Measurements from ENCODE around the gene PTCH2. TPM values are rescaled to one million over a fixed set of nuclear protein-coding genes. Genes with fewer than 3 reads are reported as not detected.

Gene PTCH2
- total RNA-seq, 1 experiment from 2014 or later, result 0.74 TPM

- Histone ChIP-seq H3K9me3 (ENCODE audit: control insufficient read depth, insufficient read depth, low read depth, low read length) (no peaks in the 10 kb centered on the region), H3K27me3 (ENCODE audit: control insufficient read depth, insufficient read depth, low read length) (no peaks in the 10 kb centered on the region), H3K27ac (ENCODE audit: low read length) (no peak overlapping the region), H3K4me3 (ENCODE audit: low read depth in 2 of 2, low read length in 2 of 2) (no peak overlapping the region), H3K36me3 (ENCODE audit: control insufficient read depth, insufficient read depth, low read length) (no peaks in the 10 kb centered on the region), H3K4me1 (ENCODE audit: control insufficient read depth, insufficient read depth, low read length) (no peaks in the 10 kb centered on the region)
- in situ Hi-C loops (cut with HindIII; ENCODE audit: low pct_unique_long_range_greater_than_20kb, low sequenced_read_pairs) (no loop called here), intact Hi-C loops (cut with micrococcal nuclease; ENCODE audit: unreplicated experiment) (loop anchor here (10.0 kb wide), 1 partner anchor 473 kb away; no protein-coding TSS in a partner anchor)
- ChIA-PET POLR2A (no interaction called here), CTCF (no interaction called here)
- no peak for DNase-seq (ENCODE audit: low read depth, low spot score)
- BruUV-seq (replicated peaks), result no TSS peak
- no peak for ATAC-seq
- TF ChIP-seq SIN3A (IDR thresholded peaks at IDR 0.05; ENCODE audit: borderline replicate concordance, insufficient read depth, low read depth, low read length) (no peak), CTCF (IDR thresholded peaks at IDR 0.05) (no peak), POLR2AphosphoS5 (IDR thresholded peaks at IDR 0.05; ENCODE audit: low read depth, low read length) (no peak)
Measured at GRCh38 chr1:44832056-44832705, 10.9 kb downstream of the PTCH2 start.

- no peak overlapping the region for H3K27ac ChIP-seq (ENCODE audit: low read length)
- intact Hi-C loops (cut with micrococcal nuclease; ENCODE audit: unreplicated experiment), result loop anchor here (10.0 kb wide), 1 partner anchor 473 kb away; no protein-coding TSS in a partner anchor
- BruUV-seq (replicated peaks), result no TSS peak
- TF ChIP-seq CTCF (IDR thresholded peaks at IDR 0.05), result no peak
- CTCF ChIA-PET, result no interaction called here
- H3K36me3 ChIP-seq (ENCODE audit: control insufficient read depth, insufficient read depth, low read length), result no peaks in the 10 kb centered on the region
- in situ Hi-C loops (cut with HindIII; ENCODE audit: low pct_unique_long_range_greater_than_20kb, low sequenced_read_pairs), result no loop called here
- DNase-seq (ENCODE audit: low read depth, low spot score) (no peak), ATAC-seq (no peak)
- H3K4me1 ChIP-seq (ENCODE audit: control insufficient read depth, insufficient read depth, low read length), result no peaks in the 10 kb centered on the region
- H3K4me3 ChIP-seq (ENCODE audit: low read depth in 2 of 2, low read length in 2 of 2), result no peak overlapping the region
- POLR2A ChIA-PET, result no interaction called here
- H3K9me3 ChIP-seq (ENCODE audit: control insufficient read depth, insufficient read depth, low read depth, low read length), result no peaks in the 10 kb centered on the region
- no peaks in the 10 kb centered on the region for H3K27me3 ChIP-seq (ENCODE audit: control insufficient read depth, insufficient read depth, low read length)
Measured at GRCh38 chr1:44831516-44831915, 11.5 kb downstream of the PTCH2 start.

- no peaks in the 10 kb centered on the region for H3K9me3 ChIP-seq (ENCODE audit: control insufficient read depth, insufficient read depth, low read depth, low read length)
- no peaks in the 10 kb centered on the region for H3K27me3 ChIP-seq (ENCODE audit: control insufficient read depth, insufficient read depth, low read length)
- intact Hi-C loops (cut with micrococcal nuclease; ENCODE audit: unreplicated experiment), result loop anchor here (10.0 kb wide), 1 partner anchor 474 kb away; no protein-coding TSS in a partner anchor
- TF ChIP-seq SIN3A (IDR thresholded peaks at IDR 0.05; ENCODE audit: borderline replicate concordance, insufficient read depth, low read depth, low read length) (no peak), REST (IDR thresholded peaks at IDR 0.05; ENCODE audit: insufficient read depth in 1 of 2, low read depth in 2 of 2, low read length in 1 of 2) (no peak), TCF7L2 (IDR thresholded peaks at IDR 0.05; ENCODE audit: low read depth, low read length) (no peak), POLR2AphosphoS5 (IDR thresholded peaks at IDR 0.05; ENCODE audit: low read depth, low read length) (no peak), CTCF (IDR thresholded peaks at IDR 0.05) (no peak)
- ChIA-PET CTCF (no interaction called here), POLR2A (no interaction called here)
- no peaks in the 10 kb centered on the region for H3K36me3 ChIP-seq (ENCODE audit: control insufficient read depth, insufficient read depth, low read length)
- no TSS peak for BruUV-seq (replicated peaks)
- H3K27ac ChIP-seq (ENCODE audit: low read length), result no peak overlapping the region
- no peak for DNase-seq (ENCODE audit: low read depth, low spot score)
- no peak overlapping the region for H3K4me3 ChIP-seq (ENCODE audit: low read depth in 2 of 2, low read length in 2 of 2)
- in situ Hi-C loops (cut with HindIII; ENCODE audit: low pct_unique_long_range_greater_than_20kb, low sequenced_read_pairs), result no loop called here
- no peaks in the 10 kb centered on the region for H3K4me1 ChIP-seq (ENCODE audit: control insufficient read depth, insufficient read depth, low read length)
- 0 out of 2 replicates have a peak, but pooled peaks have one; percentile 25 for ATAC-seq
Measured at GRCh38 chr1:44830900-44831304, 12.2 kb downstream of the PTCH2 start.

Measured in Panc1 (cell line).